Measurements from ENCODE around the gene HCLS1.

DNA sequence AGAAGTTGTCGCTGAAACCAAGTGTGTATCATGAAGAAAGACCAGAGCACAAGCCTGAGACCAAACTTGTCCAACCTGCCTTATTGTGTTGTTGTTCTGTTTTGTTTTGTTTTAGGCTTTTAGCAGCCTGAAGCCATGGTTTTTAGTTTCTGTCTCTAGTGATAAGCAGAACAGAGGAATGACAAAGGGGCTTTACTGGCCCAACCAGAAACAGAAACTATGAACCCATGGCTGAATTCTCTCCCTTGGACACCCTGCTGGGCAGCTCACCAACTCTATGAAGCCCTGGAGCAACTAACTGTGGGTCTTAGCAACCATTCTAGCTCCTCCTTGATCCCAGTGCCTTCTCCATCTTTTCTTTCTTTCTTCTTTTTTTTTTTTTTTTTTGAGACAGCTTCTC is 30.3 kb downstream of the HCLS1 start:
- TF ChIP-seq, protein P1, sequence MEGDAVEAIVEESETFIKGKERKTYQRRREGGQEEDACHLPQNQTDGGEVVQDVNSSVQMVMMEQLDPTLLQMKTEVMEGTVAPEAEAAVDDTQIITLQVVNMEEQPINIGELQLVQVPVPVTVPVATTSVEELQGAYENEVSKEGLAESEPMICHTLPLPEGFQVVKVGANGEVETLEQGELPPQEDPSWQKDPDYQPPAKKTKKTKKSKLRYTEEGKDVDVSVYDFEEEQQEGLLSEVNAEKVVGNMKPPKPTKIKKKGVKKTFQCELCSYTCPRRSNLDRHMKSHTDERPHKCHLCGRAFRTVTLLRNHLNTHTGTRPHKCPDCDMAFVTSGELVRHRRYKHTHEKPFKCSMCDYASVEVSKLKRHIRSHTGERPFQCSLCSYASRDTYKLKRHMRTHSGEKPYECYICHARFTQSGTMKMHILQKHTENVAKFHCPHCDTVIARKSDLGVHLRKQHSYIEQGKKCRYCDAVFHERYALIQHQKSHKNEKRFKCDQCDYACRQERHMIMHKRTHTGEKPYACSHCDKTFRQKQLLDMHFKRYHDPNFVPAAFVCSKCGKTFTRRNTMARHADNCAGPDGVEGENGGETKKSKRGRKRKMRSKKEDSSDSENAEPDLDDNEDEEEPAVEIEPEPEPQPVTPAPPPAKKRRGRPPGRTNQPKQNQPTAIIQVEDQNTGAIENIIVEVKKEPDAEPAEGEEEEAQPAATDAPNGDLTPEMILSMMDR (IDR thresholded peaks at IDR 0.05; ENCODE audit: control extremely low read depth in 1 of 3, insufficient read depth in 1 of 3, low read depth in 1 of 3, low read length in 3 of 3) = no peak
- TF ChIP-seq POLR2A (IDR thresholded peaks at IDR 0.05; ENCODE audit: control extremely low read depth in 1 of 2, low read depth in 2 of 2, low read length in 2 of 2) (no peak), KDM4A (IDR thresholded peaks at IDR 0.05; ENCODE audit: low read depth, low read length, severe bottlenecking) (no peak), KDM1A (IDR thresholded peaks at IDR 0.05; ENCODE audit: borderline replicate concordance, low read length) (no peak), TAF7 (optimal IDR thresholded peaks at IDR 0.05; ENCODE audit: borderline replicate concordance, low read depth, low read length) (no peak), SUZ12 (IDR thresholded peaks at IDR 0.05; ENCODE audit: low read length) (no peak)
- TF ChIP-seq, protein P2, sequence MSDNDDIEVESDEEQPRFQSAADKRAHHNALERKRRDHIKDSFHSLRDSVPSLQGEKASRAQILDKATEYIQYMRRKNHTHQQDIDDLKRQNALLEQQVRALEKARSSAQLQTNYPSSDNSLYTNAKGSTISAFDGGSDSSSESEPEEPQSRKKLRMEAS (IDR thresholded peaks at IDR 0.05) = no peak
